ENCODE data around the gene TNIP3.

TNIP3 gene

GRCh38 chr4:121118344-121118743 is 45.8 kb downstream of the TNIP3 start:
- Histone ChIP-seq H3K14ac (ENCODE audit: low read length) (no peak overlapping the region), H3K4me1 (ENCODE audit: control insufficient read depth in 1 of 2, insufficient read depth in 2 of 2, low read length in 2 of 2) (peaks cover 0 to 2% of the 10 kb centered on the region in 2 experiments)

GRCh38 chr4:121114756-121115155 is 49.4 kb downstream of the TNIP3 start:
- H3K9ac ChIP-seq (ENCODE audit: low read length): no peak overlapping the region
- H2AK5ac ChIP-seq (ENCODE audit: low read length): no peak overlapping the region
- no peak overlapping the region for H4K8ac ChIP-seq (ENCODE audit: low read depth, low read length)
- no peak overlapping the region for H3K18ac ChIP-seq (ENCODE audit: low read length)
- H3K4ac ChIP-seq (ENCODE audit: low read depth, low read length): no peak overlapping the region
- H3K4me3 ChIP-seq (ENCODE audit: low read depth, low read length): no peak overlapping the region
- H2BK5ac ChIP-seq (ENCODE audit: low read depth, low read length, poor library complexity): no peak overlapping the region
- H4K91ac ChIP-seq (ENCODE audit: low read depth, low read length): no peak overlapping the region
- H2BK12ac ChIP-seq (ENCODE audit: low read length): no peak overlapping the region
- H3K4me1 ChIP-seq (ENCODE audit: control insufficient read depth in 1 of 2, insufficient read depth in 2 of 2, low read length in 2 of 2): no peaks in the 10 kb centered on the region
- no peak overlapping the region for H3K14ac ChIP-seq (ENCODE audit: low read length)
- H3K4me2 ChIP-seq (ENCODE audit: low read length): no peak overlapping the region
- no peak for DNase-seq
- no peak overlapping the region for H4K12ac ChIP-seq (ENCODE audit: low read depth, low read length)
- H3K27me3 ChIP-seq (ENCODE audit: insufficient read depth, low read length): no peaks in the 10 kb centered on the region
- WGBS (ENCODE audit: extremely low coverage, insufficient coverage, insufficient read length): no CpG with 5 or more reads among the region's 1 CpG
- H3K79me1 ChIP-seq (ENCODE audit: low read length): no peaks in the 10 kb centered on the region
- no peak overlapping the region for H2AFZ ChIP-seq (ENCODE audit: insufficient read depth, low read length, poor library complexity)
- no peaks in the 10 kb centered on the region for H3K36me3 ChIP-seq (ENCODE audit: control insufficient read depth in 1 of 2, insufficient read depth in 2 of 2, low read length in 2 of 2)
- no peak overlapping the region for H3K27ac ChIP-seq (ENCODE audit: low read depth, low read length)
- H2BK120ac ChIP-seq (ENCODE audit: insufficient read depth, low read length, poor library complexity): no peak overlapping the region
- H3K79me2 ChIP-seq (ENCODE audit: control insufficient read depth, insufficient read depth, low read length, poor library complexity): no peaks in the 10 kb centered on the region
- H3K23ac ChIP-seq (ENCODE audit: low read length): no peak overlapping the region
- H3K9me3 ChIP-seq (ENCODE audit: insufficient read depth, low read depth, low read length): no peaks in the 10 kb centered on the region

More at GRCh38 chr4:121118344-121118743, 45.8 kb downstream of the TNIP3 start:
- H3K4me3 ChIP-seq (ENCODE audit: low read depth, low read length): no peak overlapping the region
- no peaks in the 10 kb centered on the region for H3K9me3 ChIP-seq (ENCODE audit: insufficient read depth, low read depth, low read length)
- no peak overlapping the region for H4K12ac ChIP-seq (ENCODE audit: low read depth, low read length)
- H3K18ac ChIP-seq (ENCODE audit: low read length): no peak overlapping the region
- H3K23ac ChIP-seq (ENCODE audit: low read length): no peak overlapping the region
- H3K9ac ChIP-seq (ENCODE audit: low read length): no peak overlapping the region
- H2BK12ac ChIP-seq (ENCODE audit: low read length): no peak overlapping the region
- H3K36me3 ChIP-seq (ENCODE audit: control insufficient read depth in 1 of 2, insufficient read depth in 2 of 2, low read length in 2 of 2): no peaks in the 10 kb centered on the region
- no peak overlapping the region for H4K91ac ChIP-seq (ENCODE audit: low read depth, low read length)
- H2BK120ac ChIP-seq (ENCODE audit: insufficient read depth, low read length, poor library complexity): no peak overlapping the region
- H3K79me2 ChIP-seq (ENCODE audit: control insufficient read depth, insufficient read depth, low read length, poor library complexity): no peaks in the 10 kb centered on the region
- no peak overlapping the region for H2AFZ ChIP-seq (ENCODE audit: insufficient read depth, low read length, poor library complexity)
- no peak overlapping the region for H3K4ac ChIP-seq (ENCODE audit: low read depth, low read length)
- no CpG with 5 or more reads among the region's 2 CpGs for WGBS (ENCODE audit: extremely low coverage, insufficient coverage, insufficient read length)
- no peak overlapping the region for H2BK5ac ChIP-seq (ENCODE audit: low read depth, low read length, poor library complexity)
- H3K4me2 ChIP-seq (ENCODE audit: low read length): no peak overlapping the region
- no peaks in the 10 kb centered on the region for H3K27me3 ChIP-seq (ENCODE audit: insufficient read depth, low read length)
- no peaks in the 10 kb centered on the region for H3K79me1 ChIP-seq (ENCODE audit: low read length)
- no peak overlapping the region for H3K27ac ChIP-seq (ENCODE audit: low read depth, low read length)
- no peak for DNase-seq
- no peak overlapping the region for H4K8ac ChIP-seq (ENCODE audit: low read depth, low read length)
- no peak overlapping the region for H2AK5ac ChIP-seq (ENCODE audit: low read length)

GRCh38 chr4:121112530-121112929 is 51.6 kb downstream of the TNIP3 start:
- no peak overlapping the region for H3K4me3 ChIP-seq (ENCODE audit: low read depth, low read length)
- H2BK5ac ChIP-seq (ENCODE audit: low read depth, low read length, poor library complexity): no peak overlapping the region
- no peaks in the 10 kb centered on the region for H3K36me3 ChIP-seq (ENCODE audit: control insufficient read depth in 1 of 2, insufficient read depth in 2 of 2, low read length in 2 of 2)
- H3K27ac ChIP-seq (ENCODE audit: low read depth, low read length): no peak overlapping the region
- DNase-seq: peak in 1 of 2 donors; percentile 13
- no peak overlapping the region for H4K12ac ChIP-seq (ENCODE audit: low read depth, low read length)
- no peaks in the 10 kb centered on the region for H3K79me1 ChIP-seq (ENCODE audit: low read length)
- no peak overlapping the region for H3K23ac ChIP-seq (ENCODE audit: low read length)
- H4K91ac ChIP-seq (ENCODE audit: low read depth, low read length): no peak overlapping the region
- no peak overlapping the region for H3K14ac ChIP-seq (ENCODE audit: low read length)
- H3K79me2 ChIP-seq (ENCODE audit: control insufficient read depth, insufficient read depth, low read length, poor library complexity): no peaks in the 10 kb centered on the region
- no peak overlapping the region for H2BK12ac ChIP-seq (ENCODE audit: low read length)
- H3K9ac ChIP-seq (ENCODE audit: low read length): no peak overlapping the region
- no peak overlapping the region for H3K4ac ChIP-seq (ENCODE audit: low read depth, low read length)
- no peaks in the 10 kb centered on the region for H3K27me3 ChIP-seq (ENCODE audit: insufficient read depth, low read length)
- no peak overlapping the region for H3K18ac ChIP-seq (ENCODE audit: low read length)
- H3K4me1 ChIP-seq (ENCODE audit: control insufficient read depth in 1 of 2, insufficient read depth in 2 of 2, low read length in 2 of 2): no peaks in the 10 kb centered on the region
- H3K9me3 ChIP-seq (ENCODE audit: insufficient read depth, low read depth, low read length): no peaks in the 10 kb centered on the region
- H2BK120ac ChIP-seq (ENCODE audit: insufficient read depth, low read length, poor library complexity): no peak overlapping the region
- no peak overlapping the region for H4K8ac ChIP-seq (ENCODE audit: low read depth, low read length)
- H2AFZ ChIP-seq (ENCODE audit: insufficient read depth, low read length, poor library complexity): no peak overlapping the region
- H3K4me2 ChIP-seq (ENCODE audit: low read length): no peak overlapping the region
- H2AK5ac ChIP-seq (ENCODE audit: low read length): no peak overlapping the region

- WGBS (ENCODE audit: extremely low coverage, insufficient coverage, insufficient read length): no CpG with 5 or more reads among the region's 2 CpGs
- DNase-seq: no peak
These were observed 55.6 kb downstream of the TNIP3 start for GRCh38 chr4:121108557-121108956.

More at GRCh38 chr4:121108557-121108956, 55.6 kb downstream of the TNIP3 start:
- no peaks in the 10 kb centered on the region for H3K9me3 ChIP-seq (ENCODE audit: insufficient read depth, low read depth, low read length)
- no peak overlapping the region for H2BK120ac ChIP-seq (ENCODE audit: insufficient read depth, low read length, poor library complexity)
- no peak overlapping the region for H3K4me3 ChIP-seq (ENCODE audit: low read depth, low read length)
- H3K4me2 ChIP-seq (ENCODE audit: low read length): no peak overlapping the region
- H2BK12ac ChIP-seq (ENCODE audit: low read length): no peak overlapping the region
- H3K36me3 ChIP-seq (ENCODE audit: control insufficient read depth in 1 of 2, insufficient read depth in 2 of 2, low read length in 2 of 2): no peaks in the 10 kb centered on the region
- H3K79me2 ChIP-seq (ENCODE audit: control insufficient read depth, insufficient read depth, low read length, poor library complexity): no peaks in the 10 kb centered on the region
- no peak overlapping the region for H3K23ac ChIP-seq (ENCODE audit: low read length)
- H3K4ac ChIP-seq (ENCODE audit: low read depth, low read length): no peak overlapping the region
- H2BK5ac ChIP-seq (ENCODE audit: low read depth, low read length, poor library complexity): no peak overlapping the region
- H3K27me3 ChIP-seq (ENCODE audit: insufficient read depth, low read length): no peaks in the 10 kb centered on the region
- no peak overlapping the region for H4K12ac ChIP-seq (ENCODE audit: low read depth, low read length)
- H3K14ac ChIP-seq (ENCODE audit: low read length): no peak overlapping the region
- H4K91ac ChIP-seq (ENCODE audit: low read depth, low read length): no peak overlapping the region
- no peaks in the 10 kb centered on the region for H3K4me1 ChIP-seq (ENCODE audit: control insufficient read depth in 1 of 2, insufficient read depth in 2 of 2, low read length in 2 of 2)
- no peak overlapping the region for H4K8ac ChIP-seq (ENCODE audit: low read depth, low read length)
- peak overlapping the region; percentile 14 for H2AFZ ChIP-seq (ENCODE audit: insufficient read depth, low read length, poor library complexity)
- H2AK5ac ChIP-seq (ENCODE audit: low read length): no peak overlapping the region
- H3K9ac ChIP-seq (ENCODE audit: low read length): no peak overlapping the region
- H3K79me1 ChIP-seq (ENCODE audit: low read length): no peaks in the 10 kb centered on the region
- H3K18ac ChIP-seq (ENCODE audit: low read length): no peak overlapping the region
- no peak overlapping the region for H3K27ac ChIP-seq (ENCODE audit: low read depth, low read length)
